GM12891 (cell line): ENCODE data around the gene SLC44A5.

Experiments
- POLR2A ChIP-seq: IDR thresholded peaks from 2 replicates; pipeline ENCODE4 v1.6.1; 2011; ENCODE audit warnings: low read depth, low read length, control low read depth
- POLR2AphosphoS5 ChIP-seq: IDR thresholded peaks from 2 replicates; pipeline ENCODE4 v1.6.1; 2011; ENCODE audit warnings: low read depth, low read length, control low read depth
- POU2F2 ChIP-seq: IDR thresholded peaks from 2 replicates; pipeline ENCODE4 v1.6.1; 2011; ENCODE audit warnings: low read depth, mild to moderate bottlenecking, control low read depth, low read length, moderate library complexity
- TAF1 ChIP-seq: IDR thresholded peaks from 2 replicates; pipeline ENCODE4 v1.6.1; 2011; ENCODE audit warnings: low read depth, low read length, control low read depth

GRCh38 chr1:75400716-75401115, 210.2 kb downstream of the SLC44A5 start:
- TF ChIP-seq POLR2AphosphoS5 (no peak), POLR2A (no peak), TAF1 (no peak), POU2F2 (no peak)
